Gastroesophageal sphincter (tissue), 4 donors: ENCODE results near the gene TBCEL. TPM values are rescaled to one million over a fixed set of nuclear protein-coding genes. Genes with fewer than 3 reads are reported as not detected.

Experiments
- ATAC-seq: fragments of 150-250 bp; one replicate; pipeline ENCODE4 v1.9.1; 2016; ENCODE audit warnings: mild to moderate bottlenecking, moderate library complexity
- H3K27ac ChIP-seq, 4 donors: fragments of 200-600 bp; sonication (generic) in 3 of 4; 1 replicate in 3 of 4; 2 replicates in 1 of 4; pipeline ENCODE4 v1.5.1; 2016 to 2019
- H3K27me3 ChIP-seq: fragments of 200-600 bp; sonication (generic); one replicate; pipeline ENCODE4 v1.5.1; 2019
- H3K36me3 ChIP-seq, 2 donors: fragments of 200-600 bp; sonication (generic); one replicate each; pipeline ENCODE4 v1.5.1; 2019; ENCODE audit warnings: control low read depth in 1 of 2
- H3K4me1 ChIP-seq, 3 donors: fragments of 200-600 bp; sonication (generic); 1 replicate in 2 of 3; 2 replicates in 1 of 3; pipeline ENCODE4 v1.5.1; 2016 to 2019; ENCODE audit warnings: control low read depth in 2 of 3
- H3K4me3 ChIP-seq, 2 donors: fragments of 200-600 bp; sonication (generic); one replicate each; pipeline ENCODE4 v1.5.1; 2019; ENCODE audit warnings: mild to moderate bottlenecking in 1 of 2, moderate library complexity in 1 of 2
- H3K9me3 ChIP-seq, 3 donors: fragments of 200-600 bp; sonication (generic); one replicate each; pipeline ENCODE4 v1.5.1; 2017 to 2019; ENCODE audit warnings: control low read depth in 2 of 3
- CTCF ChIP-seq, 4 experiments: fragments of 200-600 bp in 2 of 4; fragments of 450-650 bp in 2 of 4; sonication (generic) in 1 of 4; IDR thresholded peaks; one replicate each; pipeline ENCODE4 v1.5.1; 2017 to 2019; ENCODE audit warnings: antibody characterized with exemption in 4 of 4, mild to moderate bottlenecking in 2 of 4, moderate library complexity in 2 of 4
- EP300 ChIP-seq: sonication (generic); formaldehyde crosslinking; IDR thresholded peaks from one replicate; pipeline ENCODE4 v1.6.1; 2017; ENCODE audit warnings: antibody characterized with exemption, mild to moderate bottlenecking
- POLR2A ChIP-seq, 2 donors: fragments of 450-650 bp; IDR thresholded peaks; one replicate each; pipeline ENCODE4 v1.6.1; 2017; ENCODE audit warnings: antibody characterized with exemption in 2 of 2, mild to moderate bottlenecking in 2 of 2, moderate library complexity in 1 of 2
- POLR2AphosphoS5 ChIP-seq: sonication (generic); formaldehyde crosslinking; IDR thresholded peaks from one replicate; pipeline ENCODE4 v1.6.1; 2017; ENCODE audit warnings: antibody characterized with exemption
- WGBS, 2 donors: methylation state at CpG; one replicate each; pipeline ENCODE4 v1.1.5; 2018; ENCODE audit warnings: low coverage in 1 of 2; 5-methylcytosine and 5-hydroxymethylcytosine counted together
- total RNA-seq, 4 donors: library from RNA; depleted of rRNA; stranded (reverse); fragments of >200 nt; gene quantifications; one replicate each; pipeline ENCODE4 v1.1.0, GENCODE V29; 2016

Gene TBCEL
- total RNA-seq = 10 to 100 TPM; 25.7 to 39.0 (median 30.8) TPM

DNA sequence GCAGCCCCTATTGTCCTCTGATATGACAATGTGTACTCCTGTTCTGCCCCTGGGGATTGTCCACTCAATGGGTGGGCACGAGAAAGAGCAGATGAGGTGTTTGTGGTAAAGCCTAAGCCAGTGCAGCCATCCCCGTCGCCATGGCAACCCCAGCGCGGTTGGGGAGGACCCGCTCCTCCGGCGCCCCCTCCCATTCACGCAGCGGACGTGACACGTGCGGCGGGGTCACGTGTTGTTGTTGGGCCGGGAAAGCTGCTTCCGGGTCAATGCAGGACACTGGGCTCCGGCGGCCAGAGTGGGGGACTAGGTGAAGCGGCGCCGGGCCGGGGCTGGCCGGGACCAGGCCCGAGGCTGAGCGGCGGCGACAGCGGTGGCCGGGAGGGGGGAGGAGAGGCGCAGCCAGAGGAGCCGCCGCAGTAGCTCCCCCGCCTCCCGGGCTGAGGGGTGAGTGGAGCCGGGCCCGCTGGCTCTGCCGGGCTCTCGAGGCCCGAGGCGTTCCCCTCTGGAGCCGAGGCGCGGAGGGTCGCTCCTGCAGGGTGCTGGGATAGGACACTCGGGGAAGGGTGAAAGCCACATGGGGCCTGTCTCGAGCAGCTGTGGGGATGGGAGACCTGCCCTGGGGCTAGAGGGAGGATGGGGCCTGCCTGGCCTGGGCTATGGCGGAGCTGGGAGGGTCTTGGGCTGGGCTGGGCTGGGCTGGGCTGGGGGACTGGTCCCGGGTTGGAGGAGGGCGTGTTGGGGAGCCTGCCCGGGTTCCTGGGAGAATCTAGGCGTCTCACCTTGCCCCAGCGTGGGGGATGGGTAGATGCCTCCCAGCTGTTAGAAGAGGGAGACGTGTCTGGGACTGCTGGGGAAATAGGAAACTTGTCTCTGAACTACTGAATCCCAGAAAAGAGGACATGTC, at the start of gene TBCEL:
Gene TBCEL, plus strand, starts transcription at position 255 of the 904 bp plus-strand sequence. CDS start 21,589 bp downstream, outside the sequence.
- H3K4me3 ChIP-seq = peak within 1 kb of the TSS; percentile 87 to 91
- H3K27ac ChIP-seq = peak within 1 kb of the TSS in 3 of 4 donors; percentile 53 to 80 (median 71)
- peaks cover 6 to 35% (median 8%) of the 10 kb centered on the region in 3 donors for H3K4me1 ChIP-seq
- H3K36me3 ChIP-seq = no peaks in the 10 kb centered on the region
- H3K9me3 ChIP-seq = no peaks in the 10 kb centered on the region
- WGBS, 2 donors = no CpG with 5 or more reads among the region's 54 CpGs
- H3K27me3 ChIP-seq = no peaks in the 10 kb centered on the region
- TF ChIP-seq CTCF (IDR thresholded peaks at IDR 0.05) = no peak
- peak; percentile 52 for TF ChIP-seq POLR2AphosphoS5
- peak; percentile 13 to 41 for TF ChIP-seq POLR2A (IDR thresholded peaks at IDR 0.05)
- TF ChIP-seq EP300 = no peak
- ATAC-seq = peak; percentile 91

DNA sequence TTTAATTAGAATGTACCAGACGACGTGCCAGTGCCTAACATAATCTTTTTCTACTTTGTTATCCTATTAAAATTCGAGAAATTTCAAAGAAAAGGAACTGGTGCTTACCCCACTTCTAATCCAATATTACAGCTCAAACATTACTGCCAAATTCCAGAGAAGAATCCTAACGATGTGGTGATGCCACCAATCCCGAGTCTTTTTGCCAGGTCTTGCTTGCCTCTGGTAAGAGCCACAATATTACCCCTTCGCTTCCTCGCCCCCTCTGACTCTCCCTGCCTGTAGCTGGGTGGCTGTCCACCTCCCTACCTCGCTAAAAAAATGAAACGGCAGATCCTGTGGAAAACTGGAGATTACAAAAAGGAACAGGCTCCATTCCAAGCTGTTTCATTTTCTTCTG, 49.4 kb upstream of the TBCEL start:
- Histone ChIP-seq H3K4me1 (no peaks in the 10 kb centered on the region), H3K27me3 (peaks cover 49% of the 10 kb centered on the region), H3K27ac (no peak overlapping the region), H3K36me3 (no peaks in the 10 kb centered on the region), H3K9me3 (no peaks in the 10 kb centered on the region), H3K4me3 (no peak overlapping the region)
- no peak for ATAC-seq
- TF ChIP-seq CTCF (IDR thresholded peaks at IDR 0.05) = no peak
- TF ChIP-seq EP300 = no peak
- TF ChIP-seq POLR2AphosphoS5 = no peak
- TF ChIP-seq POLR2A (IDR thresholded peaks at IDR 0.05) = no peak
- 46 to 66% methylated on average over 8 to 9 of the region's 9 CpGs for WGBS, 2 donors

DNA sequence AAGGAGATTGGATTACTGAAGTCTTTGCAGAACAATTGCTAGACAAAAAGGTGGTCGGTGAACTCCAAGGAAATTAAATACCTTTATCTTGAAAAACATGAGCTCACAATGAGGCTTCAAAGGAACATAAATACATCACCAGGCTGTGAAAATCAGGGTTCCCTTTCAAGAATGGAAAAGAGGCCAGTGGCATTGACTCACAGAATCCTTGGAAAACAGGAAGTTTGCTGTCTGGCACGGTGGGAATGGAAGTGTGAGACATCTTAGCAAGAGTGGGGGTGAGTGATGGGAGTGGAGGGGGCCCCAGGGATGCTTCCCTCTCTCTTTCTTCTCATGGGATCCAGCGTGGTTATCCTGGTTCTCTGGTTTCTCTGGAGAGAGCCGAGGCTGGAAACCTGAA, 48.9 kb upstream of the TBCEL start:
- peaks cover 49% of the 10 kb centered on the region for H3K27me3 ChIP-seq
- no peak for ATAC-seq
- H3K4me3 ChIP-seq = no peak overlapping the region
- no peaks in the 10 kb centered on the region for H3K9me3 ChIP-seq
- H3K36me3 ChIP-seq = no peaks in the 10 kb centered on the region
- whole genome bisulfite sequencing, 2 donors = 22 to 34% methylated on average over 1 to 4 of the region's 4 CpGs
- no peaks in the 10 kb centered on the region for H3K4me1 ChIP-seq
- no peak overlapping the region for H3K27ac ChIP-seq
- TF ChIP-seq CTCF (IDR thresholded peaks at IDR 0.05) (no peak), EP300 (no peak), POLR2A (IDR thresholded peaks at IDR 0.05) (no peak), POLR2AphosphoS5 (no peak)

- TF ChIP-seq CTCF (IDR thresholded peaks at IDR 0.05) = no peak
- TF ChIP-seq EP300 = no peak
- TF ChIP-seq POLR2AphosphoS5 = no peak
- TF ChIP-seq POLR2A (IDR thresholded peaks at IDR 0.05) = no peak
- 56 to 73% methylated on average over 2 to 10 of the region's 10 CpGs for WGBS, 2 donors
These were observed 46.4 kb upstream of the TBCEL start for GRCh38 chr11:120977266-120978137.

More at GRCh38 chr11:120977266-120978137, 46.4 kb upstream of the TBCEL start:
- Histone ChIP-seq H3K4me1 (no peaks in the 10 kb centered on the region), H3K36me3 (no peaks in the 10 kb centered on the region), H3K9me3 (no peaks in the 10 kb centered on the region), H3K27me3 (peaks cover 30% of the 10 kb centered on the region), H3K27ac (no peak overlapping the region), H3K4me3 (no peak overlapping the region)
- no peak for ATAC-seq
